ENCODE data around the gene TCHP. TPM values are rescaled to one million over a fixed set of nuclear protein-coding genes. Genes with fewer than 3 reads are reported as not detected.
A peak's percentile ranks its signal among the peaks of the same experiment; 100 is the strongest.

The TCHP gene
- total RNA-seq, 1 experiment from 2014 or later = 5.2 TPM

DNA sequence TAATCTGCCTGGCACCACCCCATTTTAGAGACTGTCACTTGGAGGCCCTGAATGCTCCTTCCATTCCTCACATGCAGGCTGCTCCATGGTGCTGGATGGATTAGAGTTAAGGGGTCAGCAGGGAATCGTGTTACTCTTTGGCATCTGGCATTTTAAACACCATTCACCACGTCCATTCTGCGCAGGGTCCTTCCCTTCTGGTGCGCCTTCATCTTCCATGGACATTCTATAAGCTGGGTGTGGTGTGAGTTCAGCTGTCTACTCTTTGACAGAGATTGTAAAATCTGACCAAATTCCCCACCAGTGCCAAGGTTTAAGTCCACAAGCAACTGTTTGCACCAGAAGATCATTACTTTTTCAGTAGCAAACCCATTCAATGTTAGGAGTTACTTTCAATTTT, 48.3 kb downstream of the TCHP start:
- DNase-seq (ENCODE audit: low read depth) = no peak
- in situ Hi-C loops (cut with HindIII; ENCODE audit: low pct_unique_long_range_greater_than_20kb, low sequenced_read_pairs) = no loop called here

DNA sequence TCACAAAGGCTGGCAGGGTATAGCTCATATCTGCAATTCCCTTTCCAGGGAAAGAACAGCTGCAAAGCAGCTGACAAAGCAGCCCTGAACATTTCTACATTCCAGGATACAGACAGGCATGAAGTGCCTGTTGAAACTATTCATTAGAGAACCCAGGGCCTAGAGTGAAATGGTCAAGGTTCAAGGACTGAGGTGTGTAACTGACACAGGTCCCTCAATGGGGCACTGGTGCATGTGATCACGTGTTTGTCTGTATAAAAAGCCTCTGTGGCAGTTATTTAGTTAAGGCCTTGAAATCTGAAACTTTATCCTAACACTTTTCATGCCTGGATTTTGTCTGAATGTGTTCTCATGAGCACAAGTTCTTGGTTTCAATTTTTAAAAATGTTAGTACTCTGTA, 49.0 kb downstream of the TCHP start:
- DNase-seq (ENCODE audit: low read depth) = no peak
- in situ Hi-C loops (cut with HindIII; ENCODE audit: low pct_unique_long_range_greater_than_20kb, low sequenced_read_pairs) = no loop called here

DNA sequence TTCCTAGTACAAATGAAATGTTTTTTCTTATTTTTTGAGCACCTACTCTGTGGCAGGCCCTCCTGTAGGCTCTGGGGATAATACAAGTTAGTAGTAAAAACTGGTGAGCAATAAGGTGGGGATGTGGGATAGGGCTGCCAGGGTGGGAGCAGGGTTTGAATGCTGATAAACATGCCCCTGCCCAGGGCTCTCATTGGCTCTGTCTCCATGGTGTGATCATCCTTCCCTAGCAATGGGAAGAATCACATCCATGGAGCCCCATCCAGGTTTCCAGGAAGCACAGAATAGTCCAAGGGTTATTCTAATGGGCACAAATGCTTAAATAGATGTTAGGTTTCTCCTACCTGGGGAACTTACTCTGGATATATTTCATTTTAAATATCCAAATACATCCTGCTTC, 50.6 kb downstream of the TCHP start:
- DNase-seq (ENCODE audit: low read depth) = no peak
- in situ Hi-C loops (cut with HindIII; ENCODE audit: low pct_unique_long_range_greater_than_20kb, low sequenced_read_pairs) = no loop called here

DNA sequence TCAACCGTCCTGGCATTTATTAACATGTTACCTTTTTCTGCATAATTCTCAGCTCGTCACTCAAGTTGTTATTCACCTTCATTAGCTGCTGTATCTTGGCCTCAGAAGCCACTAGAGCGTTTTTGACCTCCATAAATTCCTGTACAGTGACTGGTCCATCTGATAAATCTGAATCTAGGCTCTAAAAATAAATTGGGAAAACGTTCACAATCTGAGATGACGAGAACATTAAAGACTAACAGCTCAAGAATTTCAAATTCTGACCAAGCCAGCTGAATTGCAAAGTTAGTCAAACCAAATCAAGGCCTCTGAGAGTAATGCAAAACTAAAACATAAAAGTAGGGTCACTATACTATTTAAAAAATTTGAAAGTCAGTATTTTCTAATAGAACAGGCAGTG, 51.1 kb downstream of the TCHP start:
- peak; percentile 32 for DNase-seq (ENCODE audit: low read depth)
- in situ Hi-C loops (cut with HindIII; ENCODE audit: low pct_unique_long_range_greater_than_20kb, low sequenced_read_pairs) = no loop called here

DNA sequence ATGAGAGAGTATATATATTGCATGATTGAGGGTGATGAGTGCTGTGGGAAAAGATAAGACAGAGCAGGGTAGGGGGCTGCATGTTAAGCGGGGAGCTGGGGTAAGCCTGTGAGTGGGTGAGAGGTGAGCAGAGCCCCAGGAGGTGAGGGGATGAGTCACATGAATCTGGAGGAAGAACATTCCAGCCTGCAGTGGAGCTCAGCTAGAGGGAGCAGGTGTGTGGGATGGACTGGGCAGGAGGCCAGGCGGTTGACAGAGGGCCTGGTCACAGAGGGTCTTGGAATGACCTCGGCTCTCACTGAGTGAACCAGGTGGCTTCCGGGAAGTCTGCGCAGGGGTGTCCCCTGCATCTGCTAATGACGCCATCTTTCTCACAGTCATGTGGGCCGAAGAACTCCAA, 51.7 kb downstream of the TCHP start:
- peak; percentile 13 for DNase-seq (ENCODE audit: low read depth)
- in situ Hi-C loops (cut with HindIII; ENCODE audit: low pct_unique_long_range_greater_than_20kb, low sequenced_read_pairs) = no loop called here

DNA sequence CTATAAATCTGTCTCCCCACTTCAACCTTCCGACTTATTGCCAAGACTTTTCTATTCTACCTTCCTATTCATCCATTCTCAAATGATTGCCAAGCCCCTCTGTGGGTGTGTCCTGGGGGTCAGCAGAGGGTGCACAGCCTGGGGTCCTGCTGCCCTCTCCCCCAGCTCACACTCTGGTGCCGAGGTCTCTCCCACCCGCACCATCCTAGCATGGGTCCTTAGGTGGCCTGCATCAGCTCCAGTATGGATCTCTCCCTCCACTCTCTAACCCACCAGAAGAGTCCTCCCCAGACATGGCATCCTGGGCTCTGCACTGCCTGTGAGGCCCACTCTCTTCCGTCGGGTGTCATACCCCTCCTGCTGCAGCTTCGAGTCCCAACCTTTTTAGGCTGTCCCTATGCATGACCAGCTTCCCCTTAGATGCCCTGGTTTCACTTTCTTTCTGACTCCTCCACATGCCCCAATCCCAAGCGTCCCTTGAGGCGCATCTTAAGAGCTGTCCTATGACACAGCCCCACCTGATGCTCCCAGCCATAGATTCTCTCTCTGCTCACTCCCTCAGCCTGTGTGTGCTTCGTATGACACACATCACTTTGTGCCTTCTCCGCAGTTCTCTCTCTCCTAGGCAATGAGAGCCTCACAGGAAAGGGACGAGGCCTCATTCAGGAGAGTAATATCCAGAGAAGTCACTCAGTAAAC, 52.2 kb downstream of the TCHP start:
- in situ Hi-C loops (cut with HindIII; ENCODE audit: low pct_unique_long_range_greater_than_20kb, low sequenced_read_pairs) = no loop called here
- DNase-seq (ENCODE audit: low read depth) = no peak

DNA sequence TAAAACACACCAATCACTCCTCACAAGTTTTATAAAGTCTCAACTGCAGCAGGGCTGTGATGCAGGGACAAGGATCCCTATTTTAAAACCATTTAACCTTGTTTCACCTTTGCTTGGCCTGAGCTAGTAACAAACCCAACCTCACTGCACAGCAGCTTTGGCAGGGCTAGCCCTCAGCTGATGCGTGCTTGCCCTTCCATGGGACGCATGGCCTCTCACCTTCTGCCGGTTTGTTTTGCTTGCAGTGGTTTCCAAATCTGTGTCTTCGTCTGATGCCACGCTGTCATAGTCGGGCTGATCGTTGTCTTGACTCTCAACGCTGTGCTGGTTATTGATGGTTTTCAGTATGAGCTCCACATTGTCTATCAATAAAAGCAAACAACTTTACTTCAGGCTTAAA, 52.8 kb downstream of the TCHP start:
- in situ Hi-C loops (cut with HindIII; ENCODE audit: low pct_unique_long_range_greater_than_20kb, low sequenced_read_pairs) = no loop called here

DNA sequence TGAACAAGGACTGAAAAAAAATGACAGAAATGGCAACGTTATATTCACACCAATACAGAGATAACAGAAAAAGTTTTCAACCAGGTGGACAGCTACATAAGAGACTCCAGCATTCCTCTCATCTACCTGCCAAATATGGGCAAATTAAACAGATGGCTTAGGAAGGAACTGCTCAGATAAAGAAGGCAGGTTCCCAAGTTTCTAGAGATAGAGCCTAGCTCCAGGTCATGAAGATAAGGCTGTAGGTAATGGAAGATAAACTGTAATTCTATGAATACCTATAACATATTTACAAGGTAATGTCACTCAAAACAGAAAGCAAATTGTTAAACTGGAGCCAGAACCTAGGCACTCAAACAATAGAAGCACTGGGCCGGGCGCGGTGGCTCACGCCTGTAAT, 53.6 kb downstream of the TCHP start:
- no peak for DNase-seq (ENCODE audit: low read depth)
- in situ Hi-C loops (cut with HindIII; ENCODE audit: low pct_unique_long_range_greater_than_20kb, low sequenced_read_pairs) = no loop called here

More for the DNA sequence above, 52.8 kb downstream of the TCHP start:
- DNase-seq (ENCODE audit: low read depth) = no peak

DNA sequence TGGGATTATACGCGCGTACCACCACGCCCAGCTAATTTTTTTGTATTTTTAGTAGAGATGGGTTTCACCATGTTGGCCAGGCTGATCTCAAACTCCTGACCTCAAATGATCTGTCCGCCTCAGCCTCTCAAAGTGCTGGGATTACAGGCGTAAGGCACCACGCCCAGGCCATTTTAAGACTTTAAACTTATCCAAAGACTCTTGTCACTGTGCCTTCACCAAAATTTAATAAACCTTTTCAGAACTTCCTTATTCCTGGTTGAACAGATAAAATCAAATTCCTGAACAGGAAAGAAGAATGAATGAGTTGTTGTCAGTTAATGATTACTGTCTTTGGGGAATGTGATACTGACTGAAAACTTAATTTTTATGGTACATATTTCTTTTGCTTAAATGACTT, 58.3 kb downstream of the TCHP start:
- no peak for DNase-seq (ENCODE audit: low read depth)
- in situ Hi-C loops (cut with HindIII; ENCODE audit: low pct_unique_long_range_greater_than_20kb, low sequenced_read_pairs) = no loop called here

DNA sequence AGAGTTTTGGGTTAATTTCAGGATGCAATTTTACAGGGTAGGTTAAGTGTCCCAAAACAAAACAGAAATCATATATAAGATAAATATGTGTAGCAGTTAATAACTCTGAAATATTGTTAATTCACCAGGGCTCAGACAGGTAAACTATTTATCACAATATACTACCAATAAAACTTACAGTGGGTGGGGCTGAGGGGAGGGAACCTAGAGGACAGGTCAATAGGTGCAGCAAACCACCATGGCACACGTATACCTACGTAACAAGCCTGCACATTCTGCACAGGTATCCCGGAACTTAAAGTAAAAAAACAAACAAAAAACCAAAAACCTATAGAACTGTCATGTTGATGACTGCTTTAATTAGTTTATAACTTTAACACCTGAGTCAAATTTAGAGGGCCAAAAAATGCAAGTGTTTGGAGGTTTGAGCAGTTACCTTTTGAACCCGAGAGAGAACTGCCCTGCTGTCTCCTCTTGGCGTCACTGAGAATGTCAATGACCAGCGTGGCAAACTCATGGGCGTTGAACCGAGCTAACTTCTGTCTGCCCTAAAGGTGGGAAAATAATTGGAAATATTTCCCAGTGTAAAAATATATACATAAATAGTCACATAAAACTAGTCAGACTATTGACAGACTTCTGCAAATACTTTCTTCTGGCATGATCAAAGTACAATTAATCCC, 59.5 kb downstream of the TCHP start:
- in situ Hi-C loops (cut with HindIII; ENCODE audit: low pct_unique_long_range_greater_than_20kb, low sequenced_read_pairs) = no loop called here
- no peak for DNase-seq (ENCODE audit: low read depth)

DNA sequence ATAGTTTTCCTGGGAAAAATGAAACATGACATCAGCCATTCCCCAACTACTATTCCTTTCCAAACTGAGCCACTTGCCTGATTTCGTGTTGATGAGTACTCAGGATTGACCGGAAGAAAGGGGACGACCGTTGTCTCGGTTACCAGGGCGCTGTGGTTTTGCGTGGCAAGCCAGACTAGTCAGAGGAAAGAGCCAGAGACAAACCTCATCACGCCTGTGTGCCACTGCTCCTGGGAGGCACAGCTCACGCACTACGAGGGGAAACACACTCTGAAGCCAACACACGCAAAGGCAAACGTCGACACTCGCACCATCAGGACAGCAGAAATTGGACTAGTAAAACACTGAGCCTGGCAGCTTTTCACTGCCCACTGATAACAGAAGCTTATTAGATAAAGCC, 61.1 kb downstream of the TCHP start:
- no peak for DNase-seq (ENCODE audit: low read depth)
- in situ Hi-C loops (cut with HindIII; ENCODE audit: low pct_unique_long_range_greater_than_20kb, low sequenced_read_pairs) = no loop called here

DNA sequence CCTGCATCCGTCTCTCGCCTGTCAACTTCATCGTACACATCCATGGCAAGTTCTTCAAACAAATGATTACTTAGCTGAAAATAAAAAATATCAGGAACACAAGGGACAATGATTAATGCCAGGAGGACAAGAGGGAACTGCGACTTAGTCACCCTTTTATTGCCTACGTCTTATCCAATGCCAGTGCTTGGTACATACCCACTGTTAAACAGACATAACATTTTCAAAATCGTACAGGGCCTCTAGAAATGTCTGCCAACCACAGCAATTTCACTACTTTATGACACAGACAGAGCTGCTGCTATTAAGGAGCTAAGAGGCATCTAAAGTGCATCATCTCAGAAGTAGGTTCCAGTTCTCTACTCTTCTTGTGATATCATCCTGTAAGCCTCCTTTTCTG, 61.5 kb downstream of the TCHP start:
- no peak for DNase-seq (ENCODE audit: low read depth)
- in situ Hi-C loops (cut with HindIII; ENCODE audit: low pct_unique_long_range_greater_than_20kb, low sequenced_read_pairs) = no loop called here

DNA sequence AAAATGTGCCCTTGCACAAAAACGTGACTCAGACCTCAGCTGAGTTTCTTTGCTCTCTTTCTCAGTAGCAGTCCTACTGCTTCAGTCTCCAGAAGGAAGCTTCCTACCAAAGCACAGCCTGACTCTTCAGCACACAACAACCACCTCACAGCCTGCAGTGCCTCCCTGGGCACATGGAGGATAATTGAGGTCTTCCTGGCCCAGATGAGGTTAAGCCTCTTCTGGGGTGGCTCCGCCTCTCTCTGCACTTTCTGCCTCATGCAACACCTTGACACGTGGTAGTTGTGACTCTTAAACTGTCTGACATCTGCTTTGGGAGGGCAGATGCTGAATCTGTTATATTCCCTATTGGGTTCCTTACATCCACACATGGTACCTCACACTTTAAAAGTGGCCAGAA, 62.3 kb downstream of the TCHP start:
- in situ Hi-C loops (cut with HindIII; ENCODE audit: low pct_unique_long_range_greater_than_20kb, low sequenced_read_pairs) = no loop called here
- no peak for DNase-seq (ENCODE audit: low read depth)

DNA sequence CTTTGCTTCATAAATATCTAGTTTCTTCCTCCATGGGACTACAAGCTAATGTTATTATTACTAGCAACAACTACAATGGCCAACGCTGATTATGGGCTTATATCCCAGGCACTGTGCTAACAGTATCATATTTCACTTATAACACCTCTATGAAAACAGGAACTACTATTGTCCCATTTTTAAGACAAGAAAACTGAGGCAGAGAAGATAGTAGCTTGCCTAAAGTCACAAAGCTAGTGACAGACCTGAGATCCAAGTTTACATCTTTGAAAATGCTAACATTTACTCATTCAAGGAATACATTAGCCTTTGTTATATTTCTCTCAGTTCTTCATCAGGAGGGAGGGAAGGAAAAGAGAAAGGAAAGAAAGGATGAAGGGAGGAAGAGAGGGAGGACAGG, 63.3 kb downstream of the TCHP start:
- no peak for DNase-seq (ENCODE audit: low read depth)
- in situ Hi-C loops (cut with HindIII; ENCODE audit: low pct_unique_long_range_greater_than_20kb, low sequenced_read_pairs) = no loop called here

DNA sequence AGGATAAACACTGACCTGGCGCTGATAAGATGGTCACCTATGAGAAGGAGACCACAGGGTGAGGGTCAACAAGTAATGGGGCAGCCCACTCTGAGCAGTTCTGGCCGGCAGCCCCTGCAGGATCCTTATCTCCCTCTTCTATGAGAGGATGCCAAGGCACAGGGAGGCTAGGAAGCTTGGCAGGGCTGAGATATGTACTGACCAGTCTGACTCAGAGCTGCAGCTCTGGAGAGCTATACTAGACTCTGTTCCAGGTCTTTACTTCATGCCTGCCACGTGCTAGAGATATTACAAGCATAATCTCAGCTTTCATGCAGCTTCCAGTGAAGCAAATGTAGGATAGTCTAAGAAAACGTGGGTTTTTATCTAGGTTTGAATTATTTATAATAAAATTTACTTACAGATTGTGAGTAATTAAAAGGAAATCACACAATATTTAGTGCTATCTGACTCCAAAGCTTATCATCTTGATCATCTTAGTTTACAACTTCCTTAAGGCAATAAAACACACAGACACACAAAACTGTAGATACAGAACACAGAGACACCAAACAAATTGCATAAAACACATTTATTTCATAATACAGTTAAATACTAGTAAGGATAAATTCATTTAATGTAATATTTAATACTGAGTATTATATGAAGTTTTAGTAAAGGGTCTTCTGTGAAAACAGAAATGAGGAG, 63.8 kb downstream of the TCHP start:
- in situ Hi-C loops (cut with HindIII; ENCODE audit: low pct_unique_long_range_greater_than_20kb, low sequenced_read_pairs) = no loop called here
- no peak for DNase-seq (ENCODE audit: low read depth)

DNA sequence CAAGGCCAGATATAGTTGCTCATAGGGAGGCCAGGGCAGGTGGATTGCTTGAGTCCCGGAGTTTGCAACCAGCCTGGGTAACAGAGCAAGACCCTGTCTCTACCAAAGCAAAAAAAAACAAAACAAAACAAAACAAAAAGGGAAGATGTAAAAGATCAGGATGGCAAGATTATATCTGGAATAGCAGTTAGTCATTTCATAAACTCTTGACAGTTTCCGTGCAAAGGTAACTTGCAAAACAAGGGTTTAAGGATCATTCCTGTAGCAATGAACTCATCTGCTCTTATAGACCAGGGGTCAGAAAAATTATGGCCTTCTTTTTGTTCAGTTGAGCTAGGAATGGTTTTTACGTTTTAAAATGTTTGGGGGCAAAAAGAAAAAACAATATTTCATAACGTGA, 66.5 kb downstream of the TCHP start:
- no peak for DNase-seq (ENCODE audit: low read depth)
- in situ Hi-C loops (cut with HindIII; ENCODE audit: low pct_unique_long_range_greater_than_20kb, low sequenced_read_pairs) = no loop called here

DNA sequence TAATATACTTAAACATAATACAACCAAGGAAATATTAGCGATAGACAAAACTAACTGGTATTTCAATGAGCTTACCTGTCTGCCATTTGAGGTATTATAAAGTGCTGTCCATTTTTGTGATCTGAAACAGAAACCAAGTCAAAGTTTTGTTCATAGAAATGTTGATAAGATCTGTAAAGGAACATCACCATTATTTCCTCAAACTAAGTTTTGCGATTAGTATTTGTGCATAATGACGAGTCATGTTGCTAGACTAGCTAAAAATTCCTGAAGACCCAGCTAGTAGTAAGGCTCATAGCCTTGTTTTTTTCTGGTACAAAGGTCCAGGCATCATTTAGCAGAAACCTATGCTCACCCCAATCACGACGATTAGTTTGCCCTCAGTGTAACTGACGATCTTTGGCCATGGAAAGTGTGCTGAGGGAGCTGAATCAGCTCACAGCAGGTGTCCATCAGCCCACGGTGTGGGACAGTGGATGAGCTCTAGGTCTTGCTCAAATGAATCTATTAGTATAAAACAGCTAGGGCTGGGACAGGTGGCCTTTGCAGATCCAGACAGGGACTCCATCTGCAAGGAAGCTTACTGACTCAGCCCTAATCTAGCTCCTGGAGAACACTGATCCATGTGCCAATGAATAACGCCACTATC, 67.4 kb downstream of the TCHP start:
- DNase-seq (ENCODE audit: low read depth) = no peak
- in situ Hi-C loops (cut with HindIII; ENCODE audit: low pct_unique_long_range_greater_than_20kb, low sequenced_read_pairs) = no loop called here

Data from Caki2 (cell line).